Osteoblast (primary cell): ENCODE measurements around the gene FNDC5. TPM values are rescaled to one million over a fixed set of nuclear protein-coding genes. Genes with fewer than 3 reads are reported as not detected.

Source experiments
- DNase-seq: peaks from one replicate; pipeline ENCODE4 v3.0.0; 2011; ENCODE audit warnings: low spot score, mixed read lengths; ENCODE audit not compliant: insufficient read length; ENCODE audit errors: missing footprints
- H2AFZ ChIP-seq: 2 replicates; pipeline ENCODE4 v1.6.0; 2011; ENCODE audit warnings: mild to moderate bottlenecking, low read length
- H3K27ac ChIP-seq: 2 replicates; pipeline ENCODE4 v1.5.1; 2011; ENCODE audit warnings: mild to moderate bottlenecking, low read depth, low read length, moderate library complexity
- H3K27me3 ChIP-seq: 2 replicates; pipeline ENCODE4 v1.6.0; 2012; ENCODE audit warnings: mild to moderate bottlenecking, control low read depth, inconsistent platforms, low read length, moderate library complexity; ENCODE audit not compliant: insufficient read depth
- H3K36me3 ChIP-seq: 2 replicates; pipeline ENCODE4 v1.5.1; 2011; ENCODE audit warnings: mild to moderate bottlenecking, low read length, control low read depth, moderate library complexity; ENCODE audit not compliant: insufficient read depth
- H3K4me1 ChIP-seq: 2 replicates; pipeline ENCODE4 v1.5.1; 2011; ENCODE audit warnings: mild to moderate bottlenecking, low read length, control low read depth, moderate library complexity; ENCODE audit not compliant: insufficient read depth
- H3K4me2 ChIP-seq: 2 replicates; pipeline ENCODE4 v1.6.0; 2011; ENCODE audit warnings: mild to moderate bottlenecking, low read length; ENCODE audit not compliant: insufficient read depth
- H3K4me3 ChIP-seq: fragments of 200-600 bp; sonication (generic); 3 replicates; pipeline ENCODE4 v1.5.1; 2012; ENCODE audit warnings: mild to moderate bottlenecking, low read length, inconsistent platforms; ENCODE audit not compliant: insufficient read depth
- H3K79me2 ChIP-seq: 2 replicates; pipeline ENCODE4 v1.6.0; 2012; ENCODE audit warnings: mild to moderate bottlenecking, low read length, control low read depth, inconsistent platforms; ENCODE audit not compliant: insufficient read depth
- H3K9me3 ChIP-seq: 2 replicates; pipeline ENCODE4 v1.5.1; 2011; ENCODE audit warnings: low read depth, low read length, control low read depth
- H4K20me1 ChIP-seq: 2 replicates; pipeline ENCODE4 v1.6.0; 2012; ENCODE audit warnings: mild to moderate bottlenecking, low read length, control low read depth; ENCODE audit not compliant: insufficient read depth
- total RNA-seq: library from RNA; depleted of rRNA; stranded (reverse); fragments of >200 nt; gene quantifications from 2 replicates; pipeline ENCODE4 v1.2.3, GENCODE V29; 2012
- TF ChIP-seq, protein P1 (sequence below): IDR thresholded peaks from 2 replicates; pipeline ENCODE4 v1.5.1; 2011; ENCODE audit warnings: mild to moderate bottlenecking, low read depth, low read length, moderate library complexity; ENCODE audit errors: extremely low read depth

The FNDC5 gene
- total RNA-seq, 1 donor, result 0.36 TPM

DNA sequence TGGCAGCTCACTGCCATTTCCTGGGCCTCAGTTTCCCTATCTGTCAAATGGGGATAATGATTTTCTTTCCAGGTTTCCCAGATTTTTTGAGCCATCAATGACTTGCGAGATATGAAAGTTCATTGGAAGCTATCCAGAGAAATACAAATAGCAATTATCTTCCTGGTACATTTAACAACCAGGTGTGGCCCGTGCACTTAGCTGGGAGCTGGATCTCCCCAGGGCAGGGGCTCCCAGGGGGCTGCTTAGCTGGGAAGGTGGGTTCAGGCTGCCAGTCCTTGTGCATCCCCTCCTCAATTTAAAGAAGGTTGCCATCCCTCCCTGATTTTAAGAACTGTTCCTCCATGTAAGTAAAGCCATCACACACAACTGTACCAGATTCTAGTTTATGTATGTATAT, 34.1 kb upstream of the FNDC5 start:
- Histone ChIP-seq H2AFZ (no peak overlapping the region), H3K4me2 (no peak overlapping the region), H3K79me2 (no peaks in the 10 kb centered on the region), H3K4me1 (peaks cover 5% of the 10 kb centered on the region), H3K27ac (no peak overlapping the region), H3K9me3 (no peaks in the 10 kb centered on the region), H3K4me3 (no peak overlapping the region), H4K20me1 (no peaks in the 10 kb centered on the region), H3K27me3 (peaks cover 6% of the 10 kb centered on the region), H3K36me3 (no peaks in the 10 kb centered on the region)
- TF ChIP-seq, protein P1, sequence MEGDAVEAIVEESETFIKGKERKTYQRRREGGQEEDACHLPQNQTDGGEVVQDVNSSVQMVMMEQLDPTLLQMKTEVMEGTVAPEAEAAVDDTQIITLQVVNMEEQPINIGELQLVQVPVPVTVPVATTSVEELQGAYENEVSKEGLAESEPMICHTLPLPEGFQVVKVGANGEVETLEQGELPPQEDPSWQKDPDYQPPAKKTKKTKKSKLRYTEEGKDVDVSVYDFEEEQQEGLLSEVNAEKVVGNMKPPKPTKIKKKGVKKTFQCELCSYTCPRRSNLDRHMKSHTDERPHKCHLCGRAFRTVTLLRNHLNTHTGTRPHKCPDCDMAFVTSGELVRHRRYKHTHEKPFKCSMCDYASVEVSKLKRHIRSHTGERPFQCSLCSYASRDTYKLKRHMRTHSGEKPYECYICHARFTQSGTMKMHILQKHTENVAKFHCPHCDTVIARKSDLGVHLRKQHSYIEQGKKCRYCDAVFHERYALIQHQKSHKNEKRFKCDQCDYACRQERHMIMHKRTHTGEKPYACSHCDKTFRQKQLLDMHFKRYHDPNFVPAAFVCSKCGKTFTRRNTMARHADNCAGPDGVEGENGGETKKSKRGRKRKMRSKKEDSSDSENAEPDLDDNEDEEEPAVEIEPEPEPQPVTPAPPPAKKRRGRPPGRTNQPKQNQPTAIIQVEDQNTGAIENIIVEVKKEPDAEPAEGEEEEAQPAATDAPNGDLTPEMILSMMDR, result no peak
- no peak for DNase-seq

DNA sequence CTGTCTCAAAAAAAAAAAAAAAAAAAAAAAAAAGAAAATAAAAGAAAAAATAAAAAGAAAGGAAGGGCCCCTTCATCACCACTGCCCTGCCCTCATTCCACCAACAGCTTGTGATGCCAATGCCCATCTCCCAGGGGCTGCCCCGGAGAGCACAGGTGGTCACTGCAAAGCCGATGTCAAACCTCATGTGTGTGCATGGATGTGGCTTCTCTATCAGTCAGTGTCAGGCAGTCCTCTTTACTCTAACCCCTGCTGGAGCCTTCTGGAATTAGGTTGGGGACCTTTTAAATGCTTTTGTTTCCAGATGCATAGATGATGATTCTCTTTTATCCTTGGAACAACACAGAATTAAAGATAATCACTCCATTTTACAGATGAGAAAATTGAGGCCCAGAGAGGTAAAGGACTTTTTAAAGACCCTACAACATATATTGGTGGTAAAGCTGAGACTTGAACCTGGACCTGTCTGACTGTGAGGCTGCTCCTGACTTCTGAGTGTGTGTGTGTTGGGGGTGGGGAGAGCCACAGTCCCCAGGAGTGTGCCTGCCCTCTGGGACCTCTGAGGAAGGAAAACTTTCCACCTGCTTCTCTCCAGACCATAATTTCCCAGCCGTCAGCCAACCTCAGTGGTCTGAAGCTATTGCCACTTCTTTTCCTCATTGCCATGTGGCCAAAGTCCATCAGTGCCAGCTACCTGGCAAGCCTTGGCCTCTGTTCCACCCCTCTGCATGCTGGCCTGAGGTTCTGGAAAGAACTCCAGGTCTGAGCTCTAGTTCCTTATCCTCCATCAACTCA, 33.5 kb upstream of the FNDC5 start:
- peak; percentile 83 for DNase-seq
- no peaks in the 10 kb centered on the region for H3K79me2 ChIP-seq
- H3K4me1 ChIP-seq, result peaks cover 5% of the 10 kb centered on the region
- no peak overlapping the region for H2AFZ ChIP-seq
- H3K27me3 ChIP-seq, result peaks cover 6% of the 10 kb centered on the region
- H3K27ac ChIP-seq, result no peak overlapping the region
- no peaks in the 10 kb centered on the region for H3K36me3 ChIP-seq
- TF ChIP-seq, protein P1, result no peak
- no peaks in the 10 kb centered on the region for H4K20me1 ChIP-seq
- no peaks in the 10 kb centered on the region for H3K9me3 ChIP-seq
- no peak overlapping the region for H3K4me2 ChIP-seq
- no peak overlapping the region for H3K4me3 ChIP-seq

DNA sequence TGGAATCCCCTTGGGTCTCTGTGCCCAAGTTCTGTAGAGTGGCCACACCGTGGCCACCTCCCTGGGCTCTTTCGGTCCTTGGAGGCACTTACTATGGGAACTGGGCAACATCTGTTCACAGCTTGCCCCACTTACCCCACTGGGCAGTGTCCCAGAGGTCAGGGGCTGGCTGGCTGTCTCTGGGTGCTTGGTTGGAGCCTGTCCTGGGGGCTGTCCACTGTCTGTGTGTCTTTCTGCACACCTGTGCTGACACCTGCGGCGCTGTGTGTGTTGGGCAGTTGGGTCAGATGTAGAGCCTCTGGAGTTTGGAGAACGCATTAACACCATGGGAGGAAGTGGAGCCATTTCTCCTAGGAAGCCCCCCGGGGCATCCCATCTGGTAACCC, 31.8 kb upstream of the FNDC5 start:
- TF ChIP-seq, protein P1, result no peak
- Histone ChIP-seq H3K9me3 (no peaks in the 10 kb centered on the region), H2AFZ (no peak overlapping the region), H3K27ac (no peak overlapping the region), H3K4me1 (peaks cover 5% of the 10 kb centered on the region), H3K4me3 (no peak overlapping the region), H4K20me1 (no peaks in the 10 kb centered on the region), H3K27me3 (peaks cover 6% of the 10 kb centered on the region), H3K4me2 (no peak overlapping the region), H3K36me3 (no peaks in the 10 kb centered on the region), H3K79me2 (no peaks in the 10 kb centered on the region)
- DNase-seq, result peak; percentile 47

DNA sequence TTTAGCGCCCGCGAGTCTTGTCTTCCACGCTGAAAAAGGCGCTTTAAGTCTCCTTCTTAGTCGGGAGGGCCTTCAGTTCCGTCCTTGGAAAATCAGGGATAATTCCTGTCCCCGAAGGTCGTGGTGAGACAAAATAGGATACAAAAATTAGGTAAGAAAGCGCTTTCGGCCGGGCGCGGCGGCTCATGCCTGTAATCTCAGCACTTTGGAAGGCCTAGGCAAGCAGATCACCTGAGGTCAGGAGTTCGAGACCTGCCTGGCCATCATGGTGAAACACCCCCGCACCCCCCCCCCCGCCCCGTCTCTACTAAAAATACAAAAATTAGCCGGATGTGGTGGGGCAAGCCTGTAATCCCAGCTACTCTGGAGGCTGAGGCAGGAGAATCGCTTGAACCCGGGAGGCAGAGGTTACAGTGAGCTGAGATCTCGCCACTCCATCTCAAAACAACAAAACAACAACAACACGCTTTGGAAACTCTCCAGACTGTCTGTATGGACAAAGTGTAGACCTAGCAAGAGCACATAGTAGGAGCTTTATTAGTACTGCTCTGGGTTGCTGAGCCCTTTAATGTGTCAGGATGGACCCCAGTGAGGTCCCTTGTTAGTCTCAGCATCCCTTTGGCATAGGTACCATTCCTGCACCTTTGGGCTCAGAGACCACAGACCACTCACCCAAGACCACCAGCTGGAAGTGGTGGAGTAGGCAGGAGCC, 31.3 kb upstream of the FNDC5 start:
- Histone ChIP-seq H3K4me2 (peak overlapping the region; percentile 76), H2AFZ (peak overlapping the region; percentile 85), H3K4me1 (peaks cover 5% of the 10 kb centered on the region), H4K20me1 (no peaks in the 10 kb centered on the region), H3K36me3 (no peaks in the 10 kb centered on the region), H3K9me3 (no peaks in the 10 kb centered on the region), H3K79me2 (no peaks in the 10 kb centered on the region), H3K27me3 (peaks cover 6% of the 10 kb centered on the region), H3K27ac (no peak overlapping the region), H3K4me3 (peak overlapping the region; percentile 70)
- DNase-seq, result peak; percentile 43
- TF ChIP-seq, protein P1, result no peak
